ENCODE data around the gene DHX9. TPM values are rescaled to one million over a fixed set of nuclear protein-coding genes. Genes with fewer than 3 reads are reported as not detected.

The DHX9 gene
- total RNA-seq, 1 donor, result 107 TPM

GRCh38 chr1:182847105-182847504 is 8.0 kb downstream of the DHX9 start:
- H3K27ac ChIP-seq (ENCODE audit: low read depth, low read length), result no peak overlapping the region
- peaks cover 92% of the 10 kb centered on the region for H3K36me3 ChIP-seq (ENCODE audit: insufficient read depth, low read length)
- peaks cover 99% of the 10 kb centered on the region for H3K79me2 ChIP-seq (ENCODE audit: insufficient read depth, low read length)
- no peak overlapping the region for H2AFZ ChIP-seq (ENCODE audit: low read length)
- peaks cover 3% of the 10 kb centered on the region for H3K4me1 ChIP-seq (ENCODE audit: insufficient read depth, low read length)
- peak; percentile 6 for DNase-seq (ENCODE audit: insufficient read length, low spot score, missing footprints)
- no peaks in the 10 kb centered on the region for H3K9me3 ChIP-seq (ENCODE audit: low read depth, low read length)
- H4K20me1 ChIP-seq (ENCODE audit: insufficient read depth, low read length), result peaks cover 75% of the 10 kb centered on the region
- H3K4me3 ChIP-seq (ENCODE audit: insufficient read depth, low read length), result no peak overlapping the region
- H3K27me3 ChIP-seq (ENCODE audit: insufficient read depth, low read length), result no peaks in the 10 kb centered on the region
- no peak overlapping the region for H3K4me2 ChIP-seq (ENCODE audit: insufficient read depth, low read length)
- no peak for TF ChIP-seq CTCF (IDR thresholded peaks at IDR 0.05; ENCODE audit: extremely low read depth, low read depth, low read length)

GRCh38 chr1:182848736-182849135 is 9.6 kb downstream of the DHX9 start:
- TF ChIP-seq CTCF (IDR thresholded peaks at IDR 0.05; ENCODE audit: extremely low read depth, low read depth, low read length), result no peak
- Histone ChIP-seq H3K79me2 (ENCODE audit: insufficient read depth, low read length) (peaks cover 99% of the 10 kb centered on the region), H3K27ac (ENCODE audit: low read depth, low read length) (no peak overlapping the region), H3K4me3 (ENCODE audit: insufficient read depth, low read length) (no peak overlapping the region), H2AFZ (ENCODE audit: low read length) (no peak overlapping the region), H4K20me1 (ENCODE audit: insufficient read depth, low read length) (peaks cover 66% of the 10 kb centered on the region), H3K27me3 (ENCODE audit: insufficient read depth, low read length) (no peaks in the 10 kb centered on the region), H3K9me3 (ENCODE audit: low read depth, low read length) (no peaks in the 10 kb centered on the region), H3K4me2 (ENCODE audit: insufficient read depth, low read length) (no peak overlapping the region), H3K4me1 (ENCODE audit: insufficient read depth, low read length) (no peaks in the 10 kb centered on the region), H3K36me3 (ENCODE audit: insufficient read depth, low read length) (peaks cover 95% of the 10 kb centered on the region)
- no peak for DNase-seq (ENCODE audit: insufficient read length, low spot score, missing footprints)

- Histone ChIP-seq H3K36me3 (ENCODE audit: insufficient read depth, low read length) (peaks cover 96% of the 10 kb centered on the region), H4K20me1 (ENCODE audit: insufficient read depth, low read length) (peaks cover 64% of the 10 kb centered on the region), H3K9me3 (ENCODE audit: low read depth, low read length) (no peaks in the 10 kb centered on the region), H3K27me3 (ENCODE audit: insufficient read depth, low read length) (no peaks in the 10 kb centered on the region), H3K4me1 (ENCODE audit: insufficient read depth, low read length) (no peaks in the 10 kb centered on the region), H2AFZ (ENCODE audit: low read length) (no peak overlapping the region), H3K4me2 (ENCODE audit: insufficient read depth, low read length) (no peak overlapping the region), H3K27ac (ENCODE audit: low read depth, low read length) (no peak overlapping the region), H3K79me2 (ENCODE audit: insufficient read depth, low read length) (peaks cover 98% of the 10 kb centered on the region), H3K4me3 (ENCODE audit: insufficient read depth, low read length) (no peak overlapping the region)
- TF ChIP-seq CTCF (IDR thresholded peaks at IDR 0.05; ENCODE audit: extremely low read depth, low read depth, low read length), result no peak
- no peak for DNase-seq (ENCODE audit: insufficient read length, low spot score, missing footprints)
Measured at GRCh38 chr1:182850319-182850718, 11.2 kb downstream of the DHX9 start.

GRCh38 chr1:182851825-182852224 is 12.7 kb downstream of the DHX9 start:
- Histone ChIP-seq H3K9me3 (ENCODE audit: low read depth, low read length) (no peaks in the 10 kb centered on the region), H3K36me3 (ENCODE audit: insufficient read depth, low read length) (peaks cover 96% of the 10 kb centered on the region), H3K4me3 (ENCODE audit: insufficient read depth, low read length) (no peak overlapping the region), H2AFZ (ENCODE audit: low read length) (no peak overlapping the region), H3K27ac (ENCODE audit: low read depth, low read length) (no peak overlapping the region), H3K4me2 (ENCODE audit: insufficient read depth, low read length) (no peak overlapping the region), H3K79me2 (ENCODE audit: insufficient read depth, low read length) (peaks cover 89% of the 10 kb centered on the region), H3K4me1 (ENCODE audit: insufficient read depth, low read length) (no peaks in the 10 kb centered on the region), H4K20me1 (ENCODE audit: insufficient read depth, low read length) (peaks cover 53% of the 10 kb centered on the region), H3K27me3 (ENCODE audit: insufficient read depth, low read length) (no peaks in the 10 kb centered on the region)
- no peak for TF ChIP-seq CTCF (IDR thresholded peaks at IDR 0.05; ENCODE audit: extremely low read depth, low read depth, low read length)
- no peak for DNase-seq (ENCODE audit: insufficient read length, low spot score, missing footprints)
